ENCODE data around the gene RGS3.

The RGS3 gene

GRCh38 chr9:113465599-113466140 is 2.1 kb downstream of the RGS3 start:
- no peak for DNase-seq

GRCh38 chr9:113467183-113467582 is 3.7 kb downstream of the RGS3 start:
- DNase-seq = no peak

- DNase-seq = no peak
Observed at GRCh38 chr9:113468716-113469448, 5.4 kb downstream of the RGS3 start.

- no peak for DNase-seq
Observed at GRCh38 chr9:113471143-113471542, 7.6 kb downstream of the RGS3 start.

- no peak for DNase-seq
Observed at GRCh38 chr9:113471566-113471965, 8.0 kb downstream of the RGS3 start.

- no peak for DNase-seq
Observed at GRCh38 chr9:113472199-113472598, 8.7 kb downstream of the RGS3 start.

GRCh38 chr9:113474360-113475028 is 11.0 kb downstream of the RGS3 start:
- no peak for DNase-seq

GRCh38 chr9:113475031-113475430 is 11.5 kb downstream of the RGS3 start:
- DNase-seq = no peak

- no peak for DNase-seq
Observed at GRCh38 chr9:113475992-113476391, 12.5 kb downstream of the RGS3 start.

GRCh38 chr9:113476511-113476916 is 13.0 kb downstream of the RGS3 start:
- no peak for DNase-seq

- DNase-seq = no peak
Observed at GRCh38 chr9:113477058-113477457, 13.5 kb downstream of the RGS3 start.

GRCh38 chr9:113477661-113478060 is 14.1 kb downstream of the RGS3 start:
- DNase-seq = no peak

- DNase-seq = no peak
Observed at GRCh38 chr9:113479174-113479621, 15.7 kb downstream of the RGS3 start.

GRCh38 chr9:113480612-113481011 is 17.1 kb downstream of the RGS3 start:
- no peak for DNase-seq

GRCh38 chr9:113481176-113481787 is 17.8 kb downstream of the RGS3 start:
- DNase-seq = no peak

- DNase-seq = no peak
Observed at GRCh38 chr9:113482341-113482740, 18.8 kb downstream of the RGS3 start.

- DNase-seq = no peak
Observed at GRCh38 chr9:113482991-113483675, 19.6 kb downstream of the RGS3 start.

- no peak for DNase-seq
Observed at GRCh38 chr9:113483676-113484257, 20.2 kb downstream of the RGS3 start.

GRCh38 chr9:113484258-113484730 is 20.8 kb downstream of the RGS3 start:
- DNase-seq = no peak

- no peak for DNase-seq
Observed at GRCh38 chr9:113485761-113486115, 22.2 kb downstream of the RGS3 start.

- no peak for DNase-seq
Observed at GRCh38 chr9:113486327-113486726, 22.8 kb downstream of the RGS3 start.

GRCh38 chr9:113488071-113488470 is 24.5 kb downstream of the RGS3 start:
- DNase-seq = no peak

GRCh38 chr9:113488490-113488889 is 25.0 kb downstream of the RGS3 start:
- no peak for DNase-seq

All from hippocampal formation (tissue), 2 donors.